Calu3 (cell line): ENCODE results near the gene LFNG. TPM values are rescaled to one million over a fixed set of nuclear protein-coding genes. Genes with fewer than 3 reads are reported as not detected.

ENCODE experiments used
- Bru-seq: library from RNA; stranded (reverse); fragments of 400-500 nt; gene quantifications from one replicate; lab custom pipeline; 2021; lab: Mats Ljungman, UMichigan
- BruChase-seq, 2 experiments: library from RNA; stranded (reverse); fragments of 400-500 nt; gene quantifications; one replicate each; lab custom pipeline; 2021; lab: Mats Ljungman, UMichigan
- BruUV-seq: library from RNA; stranded (reverse); fragments of 400-500 nt; replicated peaks from 2 replicates; lab custom pipeline; 2021; lab: Mats Ljungman, UMichigan
- CTCF ChIA-PET: fragments of 300-600 bp; sonication (Branson Sonifier 250); formaldehyde crosslinking; loops from one replicate; lab custom pipeline; 2022; ENCODE audit warnings: antibody characterized with exemption; lab: Charles Lee
- DNase-seq: peaks from one replicate; pipeline ENCODE4 v3.0.0; 2022
- H3K27ac Mint-ChIP-seq: one replicate; pipeline ENCODE4 v1.8.0; 2022; ENCODE audit warnings: mixed read lengths; ENCODE audit not compliant: unreplicated experiment
- H3K27me3 Mint-ChIP-seq: one replicate; pipeline ENCODE4 v1.8.0; 2022; ENCODE audit warnings: mixed read lengths; ENCODE audit not compliant: unreplicated experiment
- H3K36me3 Mint-ChIP-seq: one replicate; pipeline ENCODE4 v1.8.0; 2022; ENCODE audit warnings: mild to moderate bottlenecking, moderate library complexity, mixed read lengths; ENCODE audit not compliant: insufficient read depth, unreplicated experiment
- H3K4me1 Mint-ChIP-seq: one replicate; pipeline ENCODE4 v1.8.0; 2022; ENCODE audit warnings: mild to moderate bottlenecking, low read depth, mixed read lengths; ENCODE audit not compliant: unreplicated experiment
- H3K4me3 Mint-ChIP-seq: one replicate; pipeline ENCODE4 v1.8.0; 2022; ENCODE audit warnings: mild to moderate bottlenecking, low read depth, moderate library complexity, mixed read lengths; ENCODE audit not compliant: unreplicated experiment
- H3K9me3 Mint-ChIP-seq: one replicate; pipeline ENCODE4 v1.8.0; 2022; ENCODE audit warnings: low read depth, mixed read lengths; ENCODE audit not compliant: unreplicated experiment
- intact Hi-C: fragments of 100-400 bp; cut with micrococcal nuclease; formaldehyde crosslinking; loops from one replicate; pipeline ENCODE4 v1.10.0; 2022; ENCODE audit not compliant: unreplicated experiment
- long read RNA-seq: library from polyadenylated mRNA; stranded (forward); transcript quantifications from one replicate; pipeline ENCODE4 v2.0.0, GENCODE V29; 2022
- total RNA-seq: library from RNA; stranded (reverse); gene quantifications from 2 replicates; pipeline ENCODE4 v1.2.3, GENCODE V29; 2022
- TF ChIP-seq, protein P1 (sequence below): fragments of 200-600 bp; IDR thresholded peaks from one replicate; pipeline ENCODE4 v1.8.0; 2022; ENCODE audit warnings: antibody characterized with exemption; ENCODE audit not compliant: unreplicated experiment

LFNG gene, protein sequence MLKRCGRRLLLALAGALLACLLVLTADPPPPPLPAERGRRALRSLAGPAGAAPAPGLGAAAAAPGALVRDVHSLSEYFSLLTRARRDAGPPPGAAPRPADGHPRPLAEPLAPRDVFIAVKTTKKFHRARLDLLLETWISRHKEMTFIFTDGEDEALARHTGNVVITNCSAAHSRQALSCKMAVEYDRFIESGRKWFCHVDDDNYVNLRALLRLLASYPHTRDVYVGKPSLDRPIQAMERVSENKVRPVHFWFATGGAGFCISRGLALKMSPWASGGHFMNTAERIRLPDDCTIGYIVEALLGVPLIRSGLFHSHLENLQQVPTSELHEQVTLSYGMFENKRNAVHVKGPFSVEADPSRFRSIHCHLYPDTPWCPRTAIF
- total RNA-seq (46.8 and 59.1 TPM in 2 replicates), Bru-seq, nascent RNA (percentile 53 among the genes with signal in this experiment), BruChase-seq, experiment 1, labeled RNA remaining after a 6-hour chase (percentile 54 among the genes with signal in this experiment), BruChase-seq, experiment 2, labeled RNA remaining after a 2-hour chase (percentile 73 among the genes with signal in this experiment)
- long read RNA-seq, partial matches to known transcripts, result 1 of 4 reads
- long read RNA-seq, other reads (novel, unspliced or antisense), result 2 of 4 reads

GRCh38 chr7:2519119-2519930 lies at the start of gene LFNG:
LFNG (plus strand) TSS chr7:2519774; CDS start chr7:2519862, 88 bp downstream.
- intact Hi-C loops, result no loop called here
- DNase-seq, result peak; percentile 97
- H3K4me3 Mint-ChIP-seq, result peak within 1 kb of the TSS; percentile 99
- H3K27ac Mint-ChIP-seq, result peak within 1 kb of the TSS; percentile 94
- TF ChIP-seq, protein P1, sequence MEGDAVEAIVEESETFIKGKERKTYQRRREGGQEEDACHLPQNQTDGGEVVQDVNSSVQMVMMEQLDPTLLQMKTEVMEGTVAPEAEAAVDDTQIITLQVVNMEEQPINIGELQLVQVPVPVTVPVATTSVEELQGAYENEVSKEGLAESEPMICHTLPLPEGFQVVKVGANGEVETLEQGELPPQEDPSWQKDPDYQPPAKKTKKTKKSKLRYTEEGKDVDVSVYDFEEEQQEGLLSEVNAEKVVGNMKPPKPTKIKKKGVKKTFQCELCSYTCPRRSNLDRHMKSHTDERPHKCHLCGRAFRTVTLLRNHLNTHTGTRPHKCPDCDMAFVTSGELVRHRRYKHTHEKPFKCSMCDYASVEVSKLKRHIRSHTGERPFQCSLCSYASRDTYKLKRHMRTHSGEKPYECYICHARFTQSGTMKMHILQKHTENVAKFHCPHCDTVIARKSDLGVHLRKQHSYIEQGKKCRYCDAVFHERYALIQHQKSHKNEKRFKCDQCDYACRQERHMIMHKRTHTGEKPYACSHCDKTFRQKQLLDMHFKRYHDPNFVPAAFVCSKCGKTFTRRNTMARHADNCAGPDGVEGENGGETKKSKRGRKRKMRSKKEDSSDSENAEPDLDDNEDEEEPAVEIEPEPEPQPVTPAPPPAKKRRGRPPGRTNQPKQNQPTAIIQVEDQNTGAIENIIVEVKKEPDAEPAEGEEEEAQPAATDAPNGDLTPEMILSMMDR, result no peak
- H3K36me3 Mint-ChIP-seq, result peaks cover 69% of the 10 kb centered on the region
- H3K9me3 Mint-ChIP-seq, result no peaks in the 10 kb centered on the region
- peaks cover 40% of the 10 kb centered on the region for H3K4me1 Mint-ChIP-seq
- CTCF ChIA-PET, result interaction anchor here (0.9 to 1.6 kb wide), 3 partner anchors 36 to 162 kb away, joined by 3 to 6 read pairs (median 5); partner anchors contain the start of gene BRAT1
- no peaks in the 10 kb centered on the region for H3K27me3 Mint-ChIP-seq
- no TSS peak for BruUV-seq

GRCh38 chr7:2470204-2471021 lies 49.2 kb upstream of the LFNG start:
- Mint-ChIP-seq H3K36me3 (peaks cover 4% of the 10 kb centered on the region), H3K27me3 (peaks cover 24% of the 10 kb centered on the region), H3K4me1 (peaks cover 20% of the 10 kb centered on the region), H3K27ac (no peak overlapping the region), H3K4me3 (no peak overlapping the region), H3K9me3 (no peaks in the 10 kb centered on the region)
- BruUV-seq, result no TSS peak
- no peak for DNase-seq
- intact Hi-C loops, result no loop called here
- TF ChIP-seq, protein P1, result no peak
- CTCF ChIA-PET, result interaction anchor here (0.5 to 3.8 kb wide), 7 partner anchors 13 to 588 kb away, joined by 3 to 69 read pairs (median 5); no protein-coding TSS in a partner anchor

GRCh38 chr7:2471022-2471329 lies 48.6 kb upstream of the LFNG start:
- H3K27ac Mint-ChIP-seq, result no peak overlapping the region
- peaks cover 24% of the 10 kb centered on the region for H3K27me3 Mint-ChIP-seq
- H3K36me3 Mint-ChIP-seq, result peaks cover 4% of the 10 kb centered on the region
- intact Hi-C loops, result no loop called here
- no peak overlapping the region for H3K4me3 Mint-ChIP-seq
- TF ChIP-seq, protein P1, result no peak
- CTCF ChIA-PET, result interaction anchor here (0.5 to 3.8 kb wide), 6 partner anchors 13 to 588 kb away, joined by 3 to 69 read pairs (median 4); no protein-coding TSS in a partner anchor
- no peak for DNase-seq
- no peaks in the 10 kb centered on the region for H3K9me3 Mint-ChIP-seq
- H3K4me1 Mint-ChIP-seq, result peaks cover 20% of the 10 kb centered on the region
- BruUV-seq, result no TSS peak
